COLO668 (cell line): Measurements from ENCODE around the gene HOXC11.

Experiments used
- DNase-seq: peaks from one replicate; lab custom pipeline; 2025; ENCODE audit not compliant: unreplicated experiment; lab: John Stamatoyannopoulos, UW

Gene HOXC11

DNA sequence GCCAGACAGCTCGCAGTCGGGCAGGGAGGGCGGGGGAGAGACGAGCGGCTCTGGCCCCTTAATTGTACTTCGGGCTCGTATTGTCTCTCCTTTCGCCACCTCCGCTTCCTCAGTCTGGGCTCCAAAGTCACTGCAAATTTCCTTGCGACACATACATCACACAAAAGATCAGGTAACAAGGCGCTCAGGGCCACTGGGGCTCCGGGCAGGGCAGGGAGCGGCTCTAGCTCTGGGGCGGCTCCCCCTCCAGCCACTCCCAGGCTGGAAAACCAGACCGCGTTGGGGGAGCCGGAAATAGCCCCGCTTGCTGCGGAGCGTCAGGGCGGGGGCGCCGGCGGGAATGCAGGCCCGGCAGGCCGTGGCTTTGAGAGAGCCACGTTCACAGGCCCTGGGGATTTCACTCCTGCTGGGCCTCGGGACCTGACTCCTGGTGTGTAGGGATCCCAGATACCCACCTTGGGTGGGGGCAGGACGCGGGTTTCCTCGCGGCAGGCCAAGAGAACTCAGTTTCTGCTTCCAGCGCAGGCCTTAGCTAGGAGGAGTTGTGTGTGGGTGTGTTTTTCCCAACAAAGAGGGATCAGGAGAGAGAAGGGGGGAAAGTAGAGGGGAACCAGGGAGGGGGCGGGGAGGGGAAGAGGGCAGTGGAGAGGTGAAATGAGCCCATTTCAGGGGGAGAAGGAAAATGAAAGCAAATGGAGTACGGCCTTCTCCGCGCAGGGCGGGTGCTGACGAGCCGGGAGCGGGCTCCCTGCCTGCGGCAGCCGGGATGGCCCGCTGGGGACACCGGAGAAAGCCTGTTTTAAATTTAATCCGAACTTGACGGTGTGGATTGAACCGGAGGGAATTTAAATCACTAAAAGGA lies 22.7 kb downstream of the HOXC11 start:
- DNase-seq = peak; percentile 20

DNA sequence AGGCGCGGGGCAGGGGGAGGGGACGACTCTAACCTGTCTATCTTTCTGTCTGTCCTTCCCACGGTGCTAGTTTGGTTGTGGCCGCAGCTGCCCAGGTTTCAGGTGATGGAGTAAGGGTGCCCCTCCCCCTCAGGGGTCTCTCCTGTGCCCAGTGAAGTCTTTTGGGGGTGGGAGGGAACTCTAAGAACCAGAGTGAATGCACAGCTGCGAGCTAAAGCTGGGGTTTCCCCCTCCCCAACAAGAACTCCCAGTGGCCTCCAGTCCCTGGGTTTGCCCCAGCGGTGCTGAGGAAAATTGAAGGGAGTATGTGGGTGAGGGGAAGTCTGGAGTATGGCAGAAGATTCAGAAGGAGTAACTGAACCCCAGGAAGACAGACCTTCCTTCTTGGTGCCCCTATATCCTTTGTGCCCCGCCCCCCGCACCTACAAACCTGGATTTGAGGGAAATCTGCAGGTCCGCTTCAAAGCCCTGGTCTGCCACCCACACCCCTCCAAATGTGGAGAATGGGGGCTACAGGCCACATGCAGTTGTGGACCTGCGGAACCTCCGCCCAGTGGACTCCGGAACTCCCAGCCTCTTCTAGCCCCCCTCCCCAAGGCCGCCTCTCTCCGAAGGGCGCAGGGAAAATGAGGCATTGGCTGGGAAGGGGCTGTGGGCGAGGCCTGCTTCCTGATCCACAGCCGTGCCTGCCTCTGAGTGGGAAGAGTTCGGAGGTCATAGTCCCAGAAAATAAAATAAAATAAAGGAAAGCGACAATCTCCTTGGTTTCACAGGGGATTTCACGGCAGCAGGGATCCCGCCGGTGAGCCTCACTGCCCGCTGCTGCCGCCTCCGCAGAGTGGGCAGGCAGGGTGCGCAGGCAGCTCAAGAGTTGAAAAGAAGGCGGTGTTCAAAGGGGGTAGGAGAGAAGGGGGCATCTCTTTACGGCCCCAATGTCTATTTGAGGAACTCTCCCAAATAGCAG lies 23.6 kb downstream of the HOXC11 start:
- no peak for DNase-seq

DNA sequence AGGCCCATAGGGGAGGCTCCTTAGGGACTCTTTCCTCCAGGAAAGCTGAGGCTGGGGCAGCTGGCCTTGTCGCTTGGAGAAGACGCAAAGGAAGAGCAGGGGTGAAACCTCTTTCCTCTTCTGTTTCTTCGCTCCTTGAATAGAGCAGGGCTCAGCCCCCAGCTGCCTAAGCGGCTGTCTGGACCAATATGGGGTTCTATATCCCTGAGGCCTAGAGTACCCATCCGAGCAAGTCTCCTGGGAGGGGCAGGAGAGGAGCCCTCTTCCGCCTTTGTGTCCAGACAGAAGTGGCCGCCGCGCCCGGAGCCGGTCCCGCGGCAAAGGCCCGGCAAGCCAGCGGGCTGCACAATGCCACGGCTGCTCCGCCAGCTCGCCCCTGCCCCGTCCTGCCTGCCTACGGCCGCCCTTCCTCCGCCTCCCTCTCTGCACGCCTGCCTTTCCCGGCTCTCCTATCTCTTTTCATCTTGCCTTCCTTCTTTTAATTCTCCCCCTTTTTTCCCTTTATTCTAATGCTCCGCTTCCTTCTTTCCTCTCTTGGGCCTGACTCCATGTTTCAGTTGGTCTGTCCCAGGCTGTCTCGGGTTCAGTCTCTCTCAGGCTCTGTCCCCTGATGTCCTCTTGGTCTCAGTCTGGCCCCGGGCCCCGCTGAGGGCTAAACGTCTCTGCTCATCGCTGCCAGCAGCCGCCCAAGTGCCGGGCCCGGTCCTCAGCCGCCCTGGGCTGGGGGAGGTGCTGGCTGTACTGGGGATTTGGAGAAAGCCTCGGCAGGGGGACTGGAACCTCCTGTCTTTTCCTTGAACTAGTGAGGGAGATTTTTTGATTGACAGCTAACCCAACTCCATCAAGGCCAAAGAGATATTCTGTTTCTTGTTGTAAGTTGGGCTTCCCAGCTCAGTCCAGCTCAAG lies 24.5 kb downstream of the HOXC11 start:
- no peak for DNase-seq

DNA sequence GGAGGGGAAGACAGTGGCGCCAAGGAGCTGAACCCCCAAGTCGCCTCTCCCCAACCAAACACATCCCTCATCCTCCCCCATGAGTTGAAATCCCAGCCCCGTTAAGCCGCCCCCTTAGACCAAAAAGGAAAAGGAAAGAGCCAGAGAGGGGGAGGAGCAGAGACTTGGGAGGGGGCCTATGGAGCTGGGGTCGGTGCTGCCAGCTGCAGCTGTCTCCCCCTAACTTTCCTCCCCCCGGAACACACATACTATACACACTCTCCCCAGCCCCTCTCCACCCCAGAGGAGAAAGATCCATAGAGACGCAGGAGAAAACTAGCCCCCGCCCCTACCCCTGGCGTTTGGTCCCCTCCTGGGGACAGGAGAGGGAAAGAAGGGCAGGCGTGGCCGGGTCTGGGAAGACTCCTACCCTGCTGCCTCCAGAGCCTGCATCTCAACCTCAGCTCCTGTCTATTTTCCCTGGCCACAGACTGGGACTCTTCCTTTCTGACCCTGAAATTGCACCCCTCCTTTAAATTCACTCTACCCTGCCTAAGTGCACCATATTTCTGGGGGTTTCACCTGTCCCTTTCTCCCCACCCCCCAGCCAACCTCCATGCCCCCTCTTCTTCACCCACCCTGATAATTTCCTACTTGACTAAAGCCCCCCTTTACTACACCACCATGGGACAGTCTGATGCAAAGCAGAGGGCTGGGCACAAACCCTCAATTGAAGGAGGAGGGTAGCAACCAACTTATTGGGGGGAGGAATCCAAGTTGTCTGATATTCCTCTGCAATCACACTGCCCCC lies 25.4 kb downstream of the HOXC11 start:
- DNase-seq = no peak

DNA sequence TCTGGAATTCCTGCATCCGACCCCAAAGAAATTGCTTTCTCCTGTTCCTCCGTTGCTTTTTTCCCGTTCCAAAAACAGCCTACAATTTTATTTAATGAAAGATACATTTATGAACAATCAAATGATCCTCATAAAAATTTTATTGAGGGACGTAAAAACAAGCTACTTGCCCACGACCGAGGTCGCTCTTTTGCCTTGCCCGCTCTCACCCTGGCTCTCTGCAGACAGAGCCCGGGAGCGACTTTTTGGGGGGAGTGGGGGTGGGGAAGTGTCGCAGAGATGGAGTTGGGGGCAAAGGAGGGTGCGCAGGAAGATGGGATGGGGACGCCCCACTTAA lies 25.9 kb downstream of the HOXC11 start:
- no peak for DNase-seq

DNA sequence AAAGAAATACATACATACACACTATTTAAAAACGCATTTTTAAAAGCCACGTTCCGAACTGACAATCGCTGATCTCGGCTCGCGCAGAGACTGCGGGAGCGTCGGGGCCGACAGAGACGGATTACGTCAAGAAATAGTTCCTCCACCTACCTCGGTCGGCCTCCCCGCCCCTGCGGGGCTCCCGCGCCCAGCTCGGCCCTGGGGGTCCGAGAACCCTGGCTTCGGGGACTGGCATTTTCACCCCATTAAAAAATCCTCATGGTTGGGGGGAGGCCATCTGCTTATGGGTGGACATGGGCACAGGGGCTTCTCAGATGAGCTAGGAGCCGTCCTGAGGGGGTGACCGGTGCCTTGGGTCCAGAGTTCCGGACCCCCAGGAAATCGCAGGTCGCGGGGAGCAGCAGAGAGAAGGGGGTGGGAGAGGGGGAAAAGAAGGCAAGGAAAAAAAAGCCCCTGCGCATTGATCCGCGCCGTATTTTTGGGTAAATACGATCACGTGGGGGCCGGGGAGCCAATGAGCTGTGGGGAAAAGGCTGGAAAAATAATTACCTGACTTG lies 26.7 kb downstream of the HOXC11 start:
- no peak for DNase-seq

DNA sequence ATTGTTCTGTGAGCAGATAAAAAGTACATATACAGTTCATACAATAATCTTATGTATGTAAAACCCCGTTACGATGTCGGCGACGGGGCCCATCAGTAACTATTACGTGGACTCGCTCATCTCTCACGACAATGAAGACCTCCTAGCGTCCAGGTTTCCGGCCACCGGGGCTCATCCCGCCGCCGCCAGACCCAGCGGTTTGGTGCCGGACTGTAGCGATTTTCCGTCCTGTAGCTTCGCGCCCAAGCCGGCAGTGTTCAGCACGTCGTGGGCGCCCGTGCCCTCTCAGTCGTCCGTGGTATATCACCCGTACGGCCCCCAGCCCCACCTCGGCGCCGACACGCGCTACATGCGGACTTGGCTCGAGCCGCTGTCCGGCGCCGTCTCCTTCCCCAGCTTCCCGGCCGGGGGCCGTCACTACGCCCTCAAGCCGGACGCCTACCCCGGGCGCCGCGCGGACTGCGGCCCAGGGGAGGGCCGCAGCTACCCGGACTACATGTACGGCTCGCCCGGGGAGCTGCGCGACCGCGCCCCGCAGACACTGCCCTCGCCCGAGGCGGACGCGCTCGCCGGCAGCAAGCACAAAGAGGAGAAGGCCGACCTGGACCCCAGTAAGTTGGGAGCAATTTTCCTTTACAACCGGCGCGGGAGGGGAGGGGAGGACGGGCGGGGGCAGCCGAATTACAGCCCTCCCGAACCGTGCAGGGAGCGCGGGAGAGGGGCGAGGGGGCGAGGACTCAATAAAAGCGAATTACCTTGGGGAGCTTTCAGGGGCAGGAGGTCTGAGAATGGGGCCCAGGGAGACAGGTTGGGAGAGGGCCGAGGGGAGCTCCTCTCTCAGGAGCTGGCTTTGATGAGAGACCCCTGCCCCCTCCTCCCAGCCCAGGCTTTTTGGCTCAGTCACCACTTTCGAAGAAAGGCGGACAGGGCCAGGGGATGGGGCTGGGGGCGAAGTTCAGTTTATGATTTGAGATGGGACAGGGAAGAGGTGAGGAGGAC lies 27.5 kb downstream of the HOXC11 start, which contains the start of gene HOXC9:
HOXC9 (plus strand) TSS at position 46 of the 999 bp plus-strand sequence; CDS start at position 74, 28 bp downstream.
- DNase-seq = no peak

DNA sequence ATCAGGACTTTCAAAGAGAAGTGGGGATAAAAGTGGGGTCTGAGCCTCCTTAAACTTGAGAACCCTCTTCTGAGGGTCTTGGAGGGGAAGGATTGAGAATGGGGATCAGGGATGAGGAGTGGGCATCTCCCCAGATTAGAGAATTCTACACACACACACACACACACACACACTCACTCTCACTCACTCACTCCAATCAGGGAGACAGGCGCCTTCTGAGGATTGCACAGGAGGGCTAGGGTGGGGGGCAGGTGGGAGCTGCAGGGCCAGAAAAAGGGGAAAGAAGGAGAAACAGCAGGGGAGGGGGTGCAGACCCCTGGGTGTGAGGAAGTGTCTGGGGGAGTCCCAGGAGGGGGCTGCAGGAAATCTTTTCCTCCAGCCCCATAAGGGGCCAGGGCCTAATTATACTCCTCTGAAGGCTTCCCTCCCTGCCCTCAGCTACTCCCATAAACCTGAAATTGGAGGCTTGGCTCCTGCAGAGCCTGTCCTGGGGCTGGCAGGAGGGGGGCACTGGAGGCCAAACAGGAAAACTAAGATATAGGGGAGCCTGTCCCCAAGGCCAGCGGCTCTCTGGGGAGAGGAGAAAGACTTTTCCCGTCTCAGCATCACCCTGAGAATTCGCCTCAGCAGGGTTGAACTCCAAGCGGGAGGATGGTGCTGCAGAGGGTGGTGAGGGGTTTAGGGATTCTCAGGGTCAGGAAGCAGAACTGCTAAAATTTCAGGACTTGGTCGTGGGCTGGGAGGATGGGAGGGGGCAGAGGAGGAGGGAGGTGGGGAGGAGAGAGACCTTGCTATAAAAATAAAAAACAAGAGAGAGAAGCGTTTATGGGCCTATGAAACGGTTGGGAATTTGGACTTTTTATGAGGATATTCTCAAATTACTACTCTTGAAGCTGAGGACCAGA lies 28.6 kb downstream of the HOXC11 start:
- DNase-seq = no peak

DNA sequence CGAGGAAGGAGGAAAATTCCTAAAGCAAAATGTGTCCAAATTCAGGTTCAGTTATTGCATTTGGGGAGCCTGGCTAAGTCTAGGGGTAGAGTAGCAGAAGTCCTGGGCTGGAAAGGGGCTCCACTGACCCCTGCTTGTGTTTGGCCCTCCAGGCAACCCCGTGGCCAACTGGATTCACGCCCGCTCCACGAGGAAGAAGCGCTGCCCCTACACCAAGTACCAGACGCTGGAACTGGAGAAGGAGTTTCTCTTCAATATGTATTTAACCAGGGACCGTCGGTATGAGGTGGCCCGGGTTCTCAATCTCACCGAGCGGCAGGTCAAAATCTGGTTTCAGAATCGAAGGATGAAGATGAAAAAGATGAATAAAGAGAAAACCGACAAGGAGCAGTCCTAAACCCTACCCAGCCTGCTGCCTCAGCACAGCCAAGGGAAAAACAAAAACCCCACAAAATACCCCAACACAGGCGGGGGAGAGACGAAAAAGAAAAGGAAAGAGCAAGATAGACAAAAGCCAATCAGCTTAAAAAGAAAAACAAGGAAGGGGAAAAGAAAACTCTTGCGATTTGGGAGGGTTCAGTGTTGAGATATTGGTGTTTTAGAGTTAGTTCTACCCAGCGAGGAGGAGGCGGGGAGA lies 29.5 kb downstream of the HOXC11 start:
- DNase-seq = no peak

DNA sequence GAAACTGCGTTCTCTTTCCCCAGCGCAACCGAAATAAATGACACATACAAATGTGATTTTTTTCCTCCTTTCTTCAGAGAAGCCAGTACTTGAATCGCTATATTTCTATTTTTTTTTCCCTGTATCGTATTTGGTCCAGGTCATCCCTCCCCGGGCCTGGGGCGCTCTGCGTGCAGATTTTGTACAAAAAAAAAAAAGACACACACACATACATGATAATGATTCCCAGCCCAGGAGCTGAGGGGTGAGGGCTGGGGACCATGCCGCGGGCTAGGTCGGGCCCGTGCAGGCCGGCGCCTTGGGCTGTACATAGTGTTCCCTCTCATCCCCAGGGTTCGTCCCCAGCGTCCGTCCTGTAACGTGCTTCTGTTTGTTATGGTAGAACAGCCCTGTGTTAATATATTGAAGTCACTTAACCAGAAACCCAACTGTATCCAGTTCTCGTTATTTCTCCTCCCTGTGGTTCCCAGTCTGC lies 30.0 kb downstream of the HOXC11 start:
- DNase-seq = no peak

DNA sequence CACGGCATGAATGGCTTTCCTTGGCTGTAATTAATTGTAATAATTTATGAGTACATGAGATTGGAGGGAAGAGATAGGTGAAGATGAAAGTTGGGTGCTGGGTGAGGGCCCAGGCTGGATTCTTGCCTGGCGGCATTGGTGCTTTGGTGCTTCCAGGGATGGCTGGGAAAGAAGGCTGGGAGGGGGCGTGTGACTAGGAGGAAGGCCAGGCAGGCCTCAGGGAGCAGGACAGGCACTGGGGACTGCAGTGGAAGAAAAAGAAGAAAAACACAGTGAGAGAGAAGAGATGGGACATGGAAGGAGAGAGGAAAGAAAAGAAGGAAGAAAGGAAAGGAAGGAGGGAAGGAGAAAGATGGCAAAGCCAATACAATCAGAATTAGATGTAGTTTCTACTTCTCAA lies 30.7 kb downstream of the HOXC11 start:
- DNase-seq = no peak

DNA sequence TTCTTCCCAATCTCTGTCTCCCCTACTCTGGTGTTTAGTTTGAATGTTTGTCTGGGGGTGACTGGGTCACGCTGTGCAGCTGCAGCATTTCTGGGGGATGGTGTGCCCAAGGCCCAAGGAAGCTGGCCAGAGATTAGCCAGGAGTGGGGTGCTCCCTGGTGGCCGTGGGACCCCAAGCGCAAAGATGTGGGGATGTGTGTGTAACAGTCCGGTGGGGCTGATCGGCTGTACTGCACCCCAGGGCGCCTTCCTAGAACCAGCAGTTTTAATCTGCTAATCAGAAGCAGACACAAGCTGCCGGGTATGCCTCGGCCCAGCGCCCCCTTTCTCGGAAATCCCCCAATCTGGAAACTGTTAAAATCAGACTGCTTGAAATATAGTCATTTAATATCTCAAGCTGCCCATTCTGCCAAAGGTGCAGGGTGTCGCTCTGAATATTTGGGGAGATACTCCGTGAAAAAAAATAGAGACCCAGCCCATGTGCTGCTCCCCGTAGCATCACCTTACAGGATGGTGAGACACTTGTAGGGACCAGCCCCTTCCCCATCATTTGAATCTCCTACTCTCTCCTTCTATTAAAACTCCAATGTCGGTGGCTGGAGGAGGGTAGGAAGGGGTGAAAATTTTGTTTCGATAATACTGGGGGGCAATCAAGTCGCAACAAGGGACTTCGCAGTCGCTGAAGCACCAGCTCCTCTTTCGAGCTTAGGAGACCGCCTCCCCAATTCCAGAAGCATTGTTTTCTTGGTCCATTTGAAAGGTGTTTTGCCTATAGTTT lies 31.3 kb downstream of the HOXC11 start:
- no peak for DNase-seq

DNA sequence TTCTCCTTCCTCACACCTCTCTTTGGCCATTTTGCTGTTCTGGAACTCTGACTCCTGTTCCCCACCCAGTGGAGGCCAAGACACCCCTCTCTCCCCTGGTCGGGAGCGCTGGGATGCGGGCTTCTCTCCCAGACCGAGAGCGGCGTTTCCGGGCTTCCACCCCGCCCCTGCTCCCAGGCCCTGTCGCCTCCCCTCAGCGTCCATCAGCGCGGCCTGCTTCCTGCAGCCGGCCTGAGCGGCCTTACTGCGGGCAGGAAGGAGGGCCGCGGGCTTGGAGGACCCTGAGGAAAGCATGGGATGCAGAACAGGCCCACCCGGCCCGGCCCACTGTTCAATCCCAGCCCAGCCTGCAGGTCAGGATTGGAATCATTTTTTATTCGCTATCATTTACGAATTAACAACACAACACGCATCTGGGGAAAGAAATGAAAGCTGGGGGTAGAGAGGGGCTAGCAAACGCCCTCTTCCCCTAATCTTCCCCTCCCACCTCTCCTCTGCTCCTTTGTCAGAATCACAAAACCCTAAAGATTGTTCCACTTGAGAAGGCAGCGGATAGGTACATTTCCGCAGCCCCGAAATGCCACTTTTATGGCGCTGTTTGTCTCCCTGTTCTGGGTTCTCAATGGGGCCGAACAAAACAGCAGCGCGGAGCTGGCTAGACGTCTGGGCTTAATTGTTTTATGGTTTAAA lies 32.1 kb downstream of the HOXC11 start:
- DNase-seq = peak; percentile 0

DNA sequence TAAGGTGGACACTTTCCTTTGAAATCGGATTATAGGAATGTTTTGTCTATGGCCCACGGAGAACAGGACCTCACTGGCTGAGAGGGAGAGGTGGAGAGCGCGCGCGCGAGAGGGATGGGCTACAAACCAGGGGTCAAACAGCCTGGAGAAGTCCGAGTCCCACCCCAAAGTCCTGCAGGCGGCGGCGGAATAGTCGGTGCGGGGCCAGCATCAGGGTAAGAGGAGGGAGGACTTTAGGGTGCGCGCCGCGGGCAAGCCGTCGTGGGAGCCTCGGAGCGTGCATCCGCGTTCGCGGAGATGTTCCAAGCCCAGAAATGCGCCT lies 32.6 kb downstream of the HOXC11 start:
- DNase-seq = no peak

DNA sequence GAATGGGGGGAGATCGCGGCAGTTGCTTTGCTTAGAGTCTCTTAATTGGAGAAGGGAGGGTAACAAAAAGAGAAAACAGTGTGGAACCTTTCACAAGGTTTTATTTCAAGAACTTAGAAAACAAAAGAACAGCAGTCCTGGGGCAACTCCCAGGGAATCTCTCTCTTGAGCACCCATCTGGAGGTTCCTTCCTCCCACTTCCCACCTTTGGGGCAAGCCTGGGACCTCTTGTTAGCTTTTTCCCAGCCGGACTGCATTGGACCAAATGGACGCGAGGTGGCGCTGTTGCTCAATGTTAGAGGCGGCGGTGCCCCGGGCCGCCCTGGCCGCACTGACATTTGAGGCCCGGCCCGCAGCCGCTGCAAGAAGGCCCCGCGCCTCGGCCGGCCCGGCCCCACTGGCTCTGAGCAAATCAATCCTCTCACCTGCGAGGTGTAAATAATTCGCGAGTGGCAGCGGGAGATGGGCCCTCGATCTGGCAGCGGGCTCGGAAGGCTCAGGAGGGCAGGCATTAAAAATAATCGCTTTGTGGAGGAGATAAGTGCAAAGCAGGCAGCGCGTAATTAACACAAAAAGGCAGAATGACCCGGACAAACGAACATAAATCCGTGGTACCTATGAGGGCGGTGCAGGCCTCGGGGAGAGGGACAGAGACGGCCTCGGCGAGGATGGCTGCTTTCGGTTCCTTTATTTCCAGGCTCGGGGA lies 33.1 kb downstream of the HOXC11 start:
- DNase-seq = peak; percentile 62
